NCI-H146 (cell line): ENCODE measurements around the gene YKT6.

Experiments
- DNase-seq: peaks from one replicate; lab custom pipeline; 2025; lab: John Stamatoyannopoulos, UW

YKT6 gene

DNA sequence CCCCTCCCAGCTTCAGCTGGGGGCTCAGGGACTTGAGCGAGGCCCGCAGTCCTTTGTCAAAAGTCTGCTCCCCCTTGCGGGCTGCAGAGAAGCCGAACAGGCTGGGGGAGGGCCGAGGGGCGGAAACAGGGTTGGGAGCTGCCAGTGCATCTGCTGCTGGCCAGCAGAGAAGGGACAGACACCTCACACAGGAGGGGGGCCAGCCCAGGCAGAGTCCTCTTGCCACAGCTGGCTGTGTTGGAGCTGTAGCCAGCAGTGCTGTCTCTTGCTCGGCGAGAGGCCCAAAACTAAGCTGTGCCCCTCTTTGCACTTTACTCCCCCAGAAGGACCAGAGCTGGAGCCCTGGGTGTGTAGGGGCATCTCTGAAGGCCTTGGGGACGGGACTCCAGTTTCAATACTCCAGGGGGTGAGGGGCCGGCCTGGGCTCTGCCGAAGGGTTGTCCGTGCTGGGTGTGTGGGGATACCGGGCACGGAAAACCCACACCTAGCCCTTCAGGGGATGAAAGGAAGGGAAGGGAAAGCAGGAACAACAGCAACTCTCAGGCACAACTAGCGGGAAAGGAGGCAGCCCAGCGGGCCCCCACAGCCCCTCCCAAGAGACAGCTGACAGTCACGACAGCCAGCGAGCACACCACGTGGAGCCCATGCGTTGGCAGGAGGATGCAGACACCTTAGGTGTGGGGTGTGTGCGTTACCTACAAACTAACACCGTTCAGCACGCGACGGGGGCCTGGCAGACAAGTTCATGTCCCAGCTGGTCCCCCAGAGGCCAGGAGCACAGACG is 17.8 kb downstream of the YKT6 start:
- DNase-seq = no peak

DNA sequence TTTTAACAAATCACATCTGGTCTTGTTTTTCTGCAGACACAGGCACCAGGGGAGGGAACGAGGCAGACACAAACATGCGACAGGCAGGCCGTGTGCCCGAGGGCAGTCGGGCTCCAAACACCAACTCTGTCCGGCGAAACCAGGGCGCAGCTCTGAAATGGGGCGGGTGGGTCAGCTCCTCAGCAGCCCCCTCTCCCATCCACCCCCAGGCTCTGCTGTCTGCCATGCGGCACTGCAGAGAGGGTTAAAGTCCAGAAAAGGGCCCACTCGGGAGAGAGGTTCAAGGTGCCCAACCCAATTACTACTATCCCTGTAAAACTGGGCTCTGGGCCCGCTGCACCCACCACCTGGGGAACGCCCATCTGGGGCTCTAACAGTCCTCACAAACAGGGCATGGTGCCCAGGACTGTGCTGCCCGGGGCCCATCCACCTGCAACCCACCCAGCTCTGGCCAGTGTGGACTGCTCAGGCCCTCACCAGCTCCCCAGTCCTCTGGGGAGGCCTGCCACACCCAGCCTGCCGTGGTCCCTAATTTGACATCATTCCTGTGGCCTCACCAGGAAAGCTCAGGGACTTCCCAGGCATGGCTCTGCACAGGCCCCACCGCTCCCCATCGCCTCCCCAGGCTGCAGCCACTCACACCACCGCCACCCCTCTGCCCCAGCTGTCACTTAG is 18.7 kb downstream of the YKT6 start:
- DNase-seq = no peak

DNA sequence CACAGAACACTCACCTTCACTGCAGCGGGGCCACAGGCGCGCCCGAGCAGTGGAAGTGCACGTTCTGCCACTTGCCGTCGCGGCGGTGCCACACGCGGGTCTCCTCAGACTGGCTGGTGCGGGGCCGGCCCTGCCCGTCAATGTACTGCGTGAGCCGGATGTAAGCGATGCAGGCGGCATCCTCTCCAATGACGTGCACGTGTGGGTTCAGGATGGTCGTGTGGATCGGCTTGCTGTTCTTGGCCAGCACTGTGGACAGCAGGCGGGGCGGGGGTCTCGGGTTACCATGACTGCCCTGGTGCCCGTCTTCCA is 19.2 kb downstream of the YKT6 start:
- DNase-seq = no peak

DNA sequence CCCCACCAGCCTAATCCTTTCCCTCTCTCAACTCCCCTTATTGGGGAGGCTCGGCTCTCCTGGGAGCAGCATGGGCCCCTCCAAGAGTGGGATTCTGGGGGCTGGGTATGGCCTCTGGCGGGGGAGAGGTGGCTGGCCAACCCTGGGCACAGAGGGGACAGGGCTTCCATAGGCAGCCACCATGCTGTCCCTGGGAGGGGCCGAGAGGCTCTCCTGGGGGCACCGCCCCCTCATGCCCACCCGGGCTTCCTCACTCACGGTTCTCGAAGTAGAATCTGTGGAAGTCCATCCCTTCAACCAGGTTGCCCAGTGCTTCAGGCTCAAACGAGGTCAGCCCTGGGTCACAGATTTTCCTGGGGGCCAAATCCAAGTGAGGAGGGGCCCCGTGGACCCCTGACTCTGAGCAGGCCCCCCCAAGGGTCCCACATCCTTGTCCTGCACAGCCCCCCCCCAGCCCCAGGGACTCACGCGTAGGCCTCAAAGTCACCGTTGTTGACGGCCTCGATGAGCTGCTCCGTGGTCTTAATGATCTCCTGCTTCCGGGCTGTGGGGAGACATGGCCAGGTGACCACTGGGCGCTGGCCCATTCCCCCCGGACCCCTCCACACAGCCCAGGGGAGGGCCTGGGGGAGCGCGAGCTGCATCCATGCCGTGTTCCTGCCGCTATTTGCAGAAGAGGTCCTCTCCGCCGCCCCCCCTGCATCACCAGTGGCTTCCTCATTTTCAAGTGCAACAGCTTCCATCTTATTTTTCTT is 19.8 kb downstream of the YKT6 start:
- no peak for DNase-seq

DNA sequence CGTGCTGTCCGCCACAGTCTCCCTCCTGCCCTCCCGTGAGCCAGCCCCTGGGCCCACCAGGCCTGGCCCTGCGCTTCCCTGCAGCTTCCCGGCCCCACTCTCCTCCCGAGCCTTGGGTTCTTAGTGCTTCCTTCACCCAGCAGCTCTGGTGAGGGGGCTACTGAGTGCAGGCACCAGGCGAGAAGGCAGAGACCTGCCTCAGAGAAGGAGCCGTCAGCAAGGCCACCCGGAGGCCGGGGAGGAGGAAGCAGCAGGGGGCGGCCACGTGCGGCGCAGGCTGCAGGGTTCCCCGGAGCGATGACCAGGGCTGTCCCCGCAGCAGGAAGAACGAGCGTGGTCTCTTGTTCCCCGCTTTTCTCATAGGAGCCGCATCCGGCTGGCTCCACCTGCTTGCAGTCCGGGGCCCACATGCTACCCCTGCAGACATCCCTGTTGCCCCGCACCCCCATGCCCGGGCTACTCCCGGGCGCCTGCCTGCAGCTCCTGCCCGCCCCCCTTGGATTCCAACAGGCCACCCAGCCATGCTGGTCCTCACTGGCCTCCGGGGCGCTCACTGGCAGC is 20.5 kb downstream of the YKT6 start:
- DNase-seq = no peak

DNA sequence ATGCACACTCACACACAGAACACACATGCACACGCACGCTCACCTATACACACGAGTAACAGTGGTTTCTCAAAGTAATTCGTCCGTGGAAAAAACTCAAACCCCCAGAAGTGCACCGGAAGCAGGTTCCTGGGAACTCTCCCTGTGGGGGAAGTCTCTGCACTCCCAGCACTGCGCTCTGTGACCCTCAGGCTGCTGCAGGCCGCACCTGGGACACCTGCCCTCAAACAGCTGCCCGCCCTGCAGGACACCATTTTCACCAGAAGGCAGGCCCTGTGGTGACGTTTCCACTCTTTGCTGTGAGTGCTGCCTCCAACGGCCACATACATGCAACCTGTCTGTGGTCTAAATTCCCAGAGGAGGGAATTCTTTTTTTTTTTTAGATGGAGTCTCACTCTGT is 21.3 kb downstream of the YKT6 start:
- DNase-seq = peak; percentile 35

DNA sequence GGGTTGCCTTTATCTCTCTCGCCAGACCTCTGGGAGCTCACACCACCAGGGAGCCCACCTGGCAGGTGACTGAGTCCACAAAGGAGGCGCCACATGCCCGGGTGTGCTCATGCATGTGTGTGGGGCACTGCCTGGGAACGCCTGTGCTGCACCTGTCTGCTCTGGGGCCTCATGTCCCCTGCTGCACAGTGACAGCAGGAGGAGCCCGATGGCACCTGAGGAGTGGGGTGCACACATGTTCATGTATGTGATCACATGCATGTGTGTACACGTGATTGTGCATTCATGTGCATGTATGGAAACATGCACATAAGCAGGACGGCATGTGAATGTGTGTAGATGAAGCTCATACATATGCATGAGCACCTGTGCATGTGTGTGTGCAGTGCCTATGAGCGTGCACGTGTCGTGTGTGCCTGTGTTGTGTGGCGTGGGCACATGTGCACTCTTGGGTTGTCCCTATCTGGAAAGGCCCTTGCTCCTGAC is 22.0 kb downstream of the YKT6 start:
- DNase-seq = peak; percentile 83

DNA sequence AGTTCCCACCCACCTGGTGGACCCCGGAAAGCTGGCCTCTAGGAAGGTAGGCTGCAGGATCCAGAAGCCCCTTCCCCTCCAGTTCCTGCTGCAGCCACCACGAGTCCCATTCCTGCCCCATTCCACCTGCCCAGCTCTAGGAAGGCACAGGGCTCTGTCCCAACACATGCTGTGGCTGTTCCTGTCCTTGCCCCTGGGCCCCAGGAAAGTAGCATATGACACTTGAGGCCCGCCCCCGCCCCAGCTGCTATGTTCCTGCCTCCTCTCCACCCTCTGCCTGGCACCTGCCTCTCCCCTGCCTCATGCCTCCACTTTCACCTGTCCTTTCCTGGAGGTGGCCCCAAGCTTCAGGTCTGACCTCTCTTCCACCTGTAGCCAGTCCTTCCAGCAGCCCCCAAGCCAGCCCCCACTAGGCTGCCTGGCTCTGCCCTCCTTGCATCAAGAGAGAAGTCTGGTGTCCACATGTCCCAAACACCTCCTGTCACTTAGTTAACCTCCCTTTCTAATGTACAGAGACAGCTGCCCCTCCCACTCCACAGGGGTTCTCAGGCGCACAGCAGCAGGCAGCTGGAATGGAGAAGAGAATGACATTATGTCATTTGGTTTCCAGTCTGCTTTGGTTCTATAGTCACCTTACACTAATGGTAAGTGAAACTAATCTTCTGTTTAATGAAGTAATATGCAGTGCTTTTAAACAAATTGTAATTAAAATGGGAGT is 22.7 kb downstream of the YKT6 start:
- DNase-seq = peak; percentile 90

DNA sequence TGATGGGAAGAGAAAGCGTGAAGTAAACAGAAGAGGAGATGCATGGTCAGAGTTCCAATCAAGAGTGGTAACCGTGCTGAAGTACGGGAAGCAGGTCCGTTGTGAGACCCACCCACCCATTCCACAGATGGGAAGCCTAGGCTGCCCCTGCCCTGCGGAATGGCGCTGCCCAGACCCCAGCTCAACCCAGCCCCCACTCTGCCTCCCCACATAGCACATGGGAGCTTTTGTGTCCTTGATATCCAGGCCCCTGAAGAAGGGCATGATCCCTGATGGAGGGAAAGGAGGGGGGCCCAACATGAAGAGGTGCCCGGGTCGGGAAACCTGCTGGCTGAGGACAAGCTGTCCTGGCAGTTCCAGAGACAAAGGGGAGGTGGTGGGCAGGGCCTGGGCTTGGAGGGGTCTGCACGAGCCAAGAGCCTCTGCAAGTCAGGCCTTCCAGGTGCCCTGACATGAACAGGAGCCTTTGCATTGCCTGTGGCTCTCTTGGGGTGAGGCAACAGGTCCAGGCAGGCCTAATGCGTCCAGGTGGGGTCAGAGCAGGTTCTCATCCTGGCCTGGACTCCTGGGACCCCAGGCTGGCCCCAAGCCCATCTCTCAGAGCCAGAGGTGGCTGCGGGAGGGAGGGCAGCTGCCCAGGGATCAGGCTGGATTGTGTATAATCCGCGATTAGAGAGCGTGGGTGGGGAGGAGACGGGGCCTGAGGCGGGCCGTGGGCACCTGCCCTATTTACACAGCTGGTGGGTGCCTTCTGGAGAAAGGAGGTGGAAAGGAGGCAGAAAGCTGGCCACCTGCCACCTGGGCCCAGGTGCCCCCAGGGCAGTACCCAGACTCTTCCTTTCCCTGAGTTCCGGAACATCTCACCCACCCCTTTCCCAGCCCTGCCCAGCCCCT is 23.5 kb downstream of the YKT6 start:
- DNase-seq = peak; percentile 90

DNA sequence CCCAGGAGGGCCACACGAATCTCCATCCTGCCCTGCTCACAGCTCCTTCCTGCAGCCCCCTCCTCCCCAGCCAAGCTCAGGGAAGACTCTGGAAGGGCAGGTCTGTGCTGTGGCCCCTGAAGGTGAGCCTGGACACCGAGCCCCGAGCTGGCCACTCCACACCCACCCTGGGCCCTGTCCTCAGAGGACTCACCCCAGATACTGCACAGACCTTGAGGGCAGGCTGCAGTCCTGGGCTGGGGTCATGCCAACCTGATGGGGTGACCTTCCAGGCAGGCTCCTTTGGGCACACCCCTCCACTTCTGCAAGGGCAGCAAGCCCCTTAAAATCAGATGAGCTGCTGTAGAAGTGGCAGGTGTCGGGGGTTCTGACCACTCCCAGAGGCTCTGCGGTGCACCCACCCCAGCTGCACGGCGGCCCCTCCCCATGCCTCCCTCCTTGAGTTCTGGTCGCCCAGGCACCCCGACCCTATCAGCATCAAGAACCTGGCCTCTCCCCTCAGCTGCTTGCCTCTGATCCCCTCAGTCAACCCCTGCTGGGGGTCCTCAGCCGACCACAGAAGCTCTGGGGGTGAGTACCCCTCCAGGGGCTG is 24.3 kb downstream of the YKT6 start:
- no peak for DNase-seq

DNA sequence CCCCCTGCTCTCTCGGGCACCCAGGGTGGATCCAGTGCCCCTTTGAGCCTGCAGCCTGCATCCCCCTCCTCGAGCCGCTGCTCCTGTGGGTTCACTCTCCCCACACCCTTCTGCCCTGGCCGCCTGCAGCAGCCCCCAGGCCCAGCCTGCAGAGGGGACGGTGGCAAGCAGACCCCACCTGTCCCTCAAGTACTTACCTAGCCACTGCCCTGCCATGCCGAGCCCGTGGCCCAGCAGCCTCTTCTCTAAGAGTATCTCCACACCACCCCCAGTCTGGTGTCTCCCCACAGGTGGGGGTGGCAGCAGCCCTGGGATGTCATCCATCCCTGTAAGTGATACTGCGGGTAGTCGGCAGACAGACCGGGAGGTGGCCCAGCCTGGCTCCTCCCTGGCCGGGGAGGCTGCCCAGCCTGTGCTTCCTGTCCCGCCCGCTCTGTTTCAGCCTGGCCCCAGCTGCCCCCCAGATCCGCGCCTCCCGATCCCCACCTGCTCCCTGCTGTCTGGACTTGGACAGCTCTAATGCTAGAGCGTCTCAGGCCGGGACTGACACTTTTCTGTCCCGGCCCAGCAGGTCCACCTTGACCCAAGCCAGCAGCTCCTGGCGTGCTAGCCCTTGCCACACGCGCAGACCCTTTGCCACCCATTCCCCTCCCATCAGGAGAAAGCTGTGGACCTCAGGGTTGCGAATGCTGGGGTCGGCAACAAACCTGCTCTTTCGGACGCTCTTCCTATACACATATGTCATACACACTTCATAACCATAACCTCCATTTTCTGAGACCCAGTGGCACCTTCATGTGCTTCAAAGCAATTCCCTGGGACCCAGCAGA is 25.0 kb downstream of the YKT6 start:
- DNase-seq = no peak

DNA sequence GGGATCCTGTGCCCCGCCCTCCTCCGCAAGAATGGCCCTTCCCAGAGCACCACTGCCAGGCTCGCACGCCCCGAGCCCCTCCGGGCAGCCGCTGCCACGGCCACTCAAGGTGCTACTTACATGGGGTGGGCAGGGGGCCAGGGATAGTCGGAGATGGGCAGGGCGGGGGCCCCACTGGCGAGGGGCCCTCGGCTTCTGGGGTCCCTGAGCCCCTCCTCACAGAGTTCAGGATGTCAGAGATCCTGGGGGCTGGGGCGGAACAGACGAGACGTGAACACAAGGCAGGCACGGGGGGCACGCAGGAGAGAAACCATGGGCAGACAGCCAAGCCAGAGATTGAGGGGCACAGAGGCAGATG is 25.6 kb downstream of the YKT6 start:
- no peak for DNase-seq

DNA sequence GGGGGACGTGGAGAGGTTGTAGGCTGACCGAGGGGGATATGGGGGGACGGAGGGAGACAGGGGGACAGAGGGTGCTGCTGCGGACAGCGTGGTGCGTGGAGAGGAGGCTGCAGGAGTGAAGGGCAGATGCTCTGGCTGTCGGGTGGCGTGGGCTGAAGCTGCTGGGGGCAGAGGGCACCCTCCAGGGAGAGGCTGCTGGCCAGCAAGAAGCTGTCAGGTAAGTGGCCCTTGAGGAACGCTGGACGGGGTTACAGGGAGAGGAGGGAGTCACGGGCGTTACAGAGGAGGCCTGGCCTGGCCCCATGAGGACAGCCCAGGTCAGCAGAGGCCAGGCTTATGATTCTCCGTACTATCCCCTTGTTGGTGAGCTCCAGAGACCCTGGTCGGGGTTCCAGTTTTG is 27.1 kb downstream of the YKT6 start:
- no peak for DNase-seq

DNA sequence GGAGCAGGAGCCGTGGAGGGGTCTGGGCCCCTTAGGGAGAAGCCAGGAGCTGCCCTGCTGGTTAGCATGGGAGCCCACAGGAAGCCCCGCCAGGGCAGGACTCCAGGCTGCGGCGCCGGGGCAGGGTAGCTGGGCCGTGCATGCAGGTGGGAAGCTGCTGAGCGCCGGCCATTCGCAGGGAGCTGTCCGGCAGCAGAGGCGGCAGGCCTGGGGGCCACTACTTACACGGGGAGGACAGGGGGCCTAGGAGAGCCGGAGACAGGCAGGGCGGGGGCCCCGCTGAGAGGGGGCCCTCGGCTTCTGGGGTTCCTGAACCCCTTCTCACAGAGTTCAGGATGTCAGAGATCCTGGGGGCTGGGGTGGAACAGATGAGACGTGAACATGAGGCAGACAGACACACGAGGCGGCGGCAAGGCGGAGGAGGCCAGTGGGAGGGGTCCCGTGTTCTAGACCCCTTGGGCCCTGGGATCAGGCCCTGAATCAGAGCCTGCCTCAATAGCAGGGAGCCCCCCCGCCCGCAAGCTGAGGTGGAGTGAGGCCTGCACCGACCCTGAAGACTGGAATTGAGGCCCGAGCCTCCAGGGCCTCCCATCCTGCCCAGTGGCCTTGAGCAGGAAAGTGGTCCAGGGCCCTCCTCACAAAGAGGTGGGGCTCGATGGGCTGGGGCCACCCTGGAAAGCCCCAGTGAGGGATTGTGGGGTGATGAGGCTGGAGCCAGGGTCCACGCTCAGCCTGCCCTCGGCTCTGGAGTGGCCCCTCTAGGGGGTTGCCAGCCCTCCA is 28.0 kb downstream of the YKT6 start:
- no peak for DNase-seq

DNA sequence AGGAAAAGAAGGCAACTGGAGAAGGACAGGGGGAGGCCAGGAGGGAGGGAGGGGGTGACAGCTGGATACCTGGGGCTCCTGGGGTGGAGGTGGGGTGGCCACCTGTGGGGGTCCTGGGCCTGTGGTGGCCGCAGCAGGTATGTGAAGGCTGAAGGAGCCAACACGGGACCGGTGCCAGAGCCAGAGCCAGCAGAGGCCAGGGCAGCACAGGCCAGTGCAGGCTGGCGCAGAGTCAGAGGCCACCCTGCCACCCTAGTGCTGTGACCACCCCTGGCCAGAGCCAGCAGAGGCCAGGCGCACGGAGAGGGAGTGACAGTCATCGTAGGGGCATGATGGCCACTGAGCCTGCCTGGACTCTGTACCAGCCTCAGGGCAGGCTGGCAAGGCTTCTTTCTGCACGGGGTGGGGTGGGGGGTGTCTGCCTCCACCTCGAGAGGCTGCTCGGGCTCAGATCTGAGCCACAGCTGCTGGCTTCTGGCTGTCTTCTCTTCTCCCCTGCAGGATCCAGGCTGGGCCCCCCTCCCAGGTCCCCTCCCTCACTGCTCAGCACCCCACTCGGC is 28.8 kb downstream of the YKT6 start:
- no peak for DNase-seq

DNA sequence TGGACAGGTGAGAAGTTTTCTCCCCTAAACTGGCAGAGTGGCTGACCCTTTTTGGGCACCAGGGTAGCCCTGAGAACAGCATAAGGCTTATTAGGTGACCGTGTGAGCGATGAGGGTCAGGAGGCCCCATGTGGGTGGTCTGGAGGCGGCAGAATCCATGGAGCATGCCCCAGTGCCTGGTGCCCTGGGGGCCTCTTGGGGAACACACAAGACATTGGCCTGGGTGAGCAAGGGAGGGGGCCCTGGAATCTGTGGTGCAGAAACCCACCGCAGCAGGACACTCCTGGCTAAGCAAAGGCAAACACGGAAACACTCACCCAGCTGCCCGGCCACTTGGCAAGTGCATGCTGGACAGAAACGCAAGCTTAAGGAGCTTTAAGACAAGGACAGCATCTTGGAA is 29.5 kb downstream of the YKT6 start:
- no peak for DNase-seq

DNA sequence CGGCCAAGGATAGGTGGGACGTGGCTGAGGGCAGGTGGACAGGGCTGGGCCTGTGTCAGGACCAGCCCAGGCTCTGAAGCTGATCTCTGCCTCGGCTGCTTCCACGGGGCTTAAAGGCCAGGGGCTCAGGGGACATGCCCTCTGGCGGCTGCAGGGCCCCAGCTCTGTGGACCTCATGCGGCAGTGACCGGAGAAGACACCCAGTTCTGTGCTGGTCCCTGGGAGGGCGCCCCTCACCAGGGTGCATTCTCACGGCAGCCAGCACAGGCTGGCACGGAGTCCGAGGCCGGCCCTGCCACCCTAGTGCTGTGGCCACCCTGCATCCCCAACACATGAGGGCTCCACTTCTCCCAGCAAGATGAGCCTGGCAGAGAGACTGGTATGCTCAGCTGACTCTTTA is 30.3 kb downstream of the YKT6 start:
- no peak for DNase-seq

DNA sequence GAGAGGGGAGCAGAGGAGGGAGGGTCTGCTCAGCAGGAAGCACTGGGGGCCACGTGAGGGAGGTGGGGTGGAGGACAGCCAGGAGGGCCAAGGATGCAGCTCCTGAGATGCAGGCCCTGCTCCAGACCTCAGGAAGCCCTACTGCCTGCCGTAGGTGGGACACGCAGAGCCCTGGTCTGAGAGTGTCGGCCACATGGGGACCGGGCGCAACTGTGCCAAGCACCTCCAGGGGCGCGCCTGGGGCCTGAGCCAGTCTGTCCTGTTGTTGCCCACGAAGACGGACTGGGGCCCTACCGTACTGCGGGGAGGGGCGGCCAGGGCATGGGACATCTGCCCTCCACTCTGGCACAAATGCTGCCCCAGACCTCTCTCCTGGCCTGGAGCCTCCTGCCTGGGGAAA is 31.6 kb downstream of the YKT6 start:
- no peak for DNase-seq
